HepG2 (cell line): ENCODE data around the gene BAG3. TPM values are rescaled to one million over a fixed set of nuclear protein-coding genes. Genes with fewer than 3 reads are reported as not detected.

Experiments
- DMAP1 ChIP-seq: IDR thresholded peaks from 2 replicates; pipeline ENCODE4 v1.6.1; 2016
- HDAC2 ChIP-seq: sonication (generic); formaldehyde crosslinking; IDR thresholded peaks from 2 replicates; pipeline ENCODE4 v1.4.0; 2020; ENCODE audit warnings: missing genetic modification reagents
- PAF1 ChIP-seq: IDR thresholded peaks from 2 replicates; pipeline ENCODE4 v1.6.1; 2016; ENCODE audit warnings: missing genetic modification reagents, missing compliant biosample characterization
- PHF8 ChIP-seq: sonication (generic); formaldehyde crosslinking; IDR thresholded peaks from 2 replicates; pipeline ENCODE4 v1.5.0; 2020; ENCODE audit warnings: missing genetic modification reagents
- RBFOX2 ChIP-seq: fragments of 200-400 bp; formaldehyde crosslinking; IDR thresholded peaks from 2 replicates; pipeline ENCODE4 v1.6.1; 2017; ENCODE audit warnings: low read depth, mild to moderate bottlenecking, low read length
- SALL1 ChIP-seq: sonication (generic); formaldehyde crosslinking; IDR thresholded peaks from 2 replicates; pipeline ENCODE4 v1.8.0; 2022; ENCODE audit warnings: mild to moderate bottlenecking, missing genetic modification reagents
- TBL1XR1 ChIP-seq: fragments of 150-350 bp; IDR thresholded peaks from 2 replicates; pipeline ENCODE4 v1.6.1; 2014; ENCODE audit warnings: borderline replicate concordance, low read length; ENCODE audit not compliant: partially characterized antibody
- TEAD3 ChIP-seq: optimal IDR thresholded peaks from 2 replicates; pipeline ENCODE3; 2016; ENCODE audit warnings: borderline replicate concordance
- ZEB1 ChIP-seq: IDR thresholded peaks from 2 replicates; pipeline ENCODE4 v1.6.1; 2012; ENCODE audit warnings: mild to moderate bottlenecking, low read depth, inconsistent platforms; ENCODE audit not compliant: insufficient replicate concordance
- ZFP62 ChIP-seq: sonication (generic); formaldehyde crosslinking; IDR thresholded peaks from 2 replicates; pipeline ENCODE4 v1.4.0; 2020; ENCODE audit warnings: missing genetic modification reagents
- ZNF232 ChIP-seq: sonication (generic); formaldehyde crosslinking; IDR thresholded peaks from 2 replicates; pipeline ENCODE4 v1.4.0; 2020; ENCODE audit warnings: missing genetic modification reagents, borderline replicate concordance
- ZNF44 ChIP-seq: sonication (generic); formaldehyde crosslinking; IDR thresholded peaks from 2 replicates; pipeline ENCODE4 v1.5.1; 2020; ENCODE audit warnings: mild to moderate bottlenecking, missing genetic modification reagents
- ZNF446 ChIP-seq: sonication (generic); formaldehyde crosslinking; IDR thresholded peaks from 2 replicates; pipeline ENCODE4 v1.5.0; 2020; ENCODE audit warnings: mild to moderate bottlenecking, missing genetic modification reagents
- ZNF629 ChIP-seq: sonication (generic); formaldehyde crosslinking; conservative IDR thresholded peaks from 2 replicates; pipeline ENCODE4 v1.5.0; 2020; ENCODE audit warnings: missing genetic modification reagents
- polyA plus RNA-seq, 8 experiments: library from polyadenylated mRNA; depleted of rRNA in 3 of 8; stranded (reverse) in 7 of 8; unstranded in 1 of 8; fragments of >200 nt; fragmentation: Illumina TruSeq in 4 of 8; extraction: Trizol in 4 of 8; gene quantifications; 2 replicates each; pipeline versions ENCODE4 v1.2.1 to v1.2.3, GENCODE V29; 2011 to 2016; ENCODE audit warnings: low read depth in 4 of 8, missing spikeins in 1 of 8, mixed read lengths in 1 of 8; ENCODE audit not compliant: insufficient read depth in 1 of 8
- total RNA-seq, 5 experiments: library from RNA; depleted of rRNA; stranded (reverse); fragments of >200 nt; fragmentation: Illumina TruSeq; extraction: Trizol; gene quantifications; 2 replicates each; pipeline ENCODE4 v1.2.3, GENCODE V29; 2016; ENCODE audit warnings: low read depth in 1 of 5
- TF ChIP-seq, protein P1 (sequence below): IDR thresholded peaks from 2 replicates; pipeline ENCODE4 v1.4.0; 2020; ENCODE audit warnings: mild to moderate bottlenecking, missing genetic modification reagents
- TF ChIP-seq, protein P2 (sequence below): sonication (generic); formaldehyde crosslinking; IDR thresholded peaks from 2 replicates; pipeline ENCODE4 v1.5.1; 2020; ENCODE audit warnings: mild to moderate bottlenecking, moderate library complexity, missing genetic modification reagents
- TF ChIP-seq, protein P3 (sequence below): sonication (generic); formaldehyde crosslinking; IDR thresholded peaks from 2 replicates; pipeline ENCODE4 v1.8.1; 2022; ENCODE audit warnings: mild to moderate bottlenecking, missing genetic modification reagents
- TF ChIP-seq, protein P4 (sequence below): sonication (generic); formaldehyde crosslinking; IDR thresholded peaks from 2 replicates; pipeline ENCODE4 v1.4.0; 2020; ENCODE audit warnings: missing genetic modification reagents, mild to moderate bottlenecking, borderline replicate concordance
- TF ChIP-seq, protein P5 (sequence below): IDR thresholded peaks from 2 replicates; pipeline ENCODE4 v1.6.1; 2016; ENCODE audit warnings: control low read depth

Gene BAG3
- total and polyA plus RNA-seq, 2 of the 13 experiments (the other 11 are each of a cell fraction or from before 2014, with no cell fraction given), result 2.9 to 6.7 TPM

DNA sequence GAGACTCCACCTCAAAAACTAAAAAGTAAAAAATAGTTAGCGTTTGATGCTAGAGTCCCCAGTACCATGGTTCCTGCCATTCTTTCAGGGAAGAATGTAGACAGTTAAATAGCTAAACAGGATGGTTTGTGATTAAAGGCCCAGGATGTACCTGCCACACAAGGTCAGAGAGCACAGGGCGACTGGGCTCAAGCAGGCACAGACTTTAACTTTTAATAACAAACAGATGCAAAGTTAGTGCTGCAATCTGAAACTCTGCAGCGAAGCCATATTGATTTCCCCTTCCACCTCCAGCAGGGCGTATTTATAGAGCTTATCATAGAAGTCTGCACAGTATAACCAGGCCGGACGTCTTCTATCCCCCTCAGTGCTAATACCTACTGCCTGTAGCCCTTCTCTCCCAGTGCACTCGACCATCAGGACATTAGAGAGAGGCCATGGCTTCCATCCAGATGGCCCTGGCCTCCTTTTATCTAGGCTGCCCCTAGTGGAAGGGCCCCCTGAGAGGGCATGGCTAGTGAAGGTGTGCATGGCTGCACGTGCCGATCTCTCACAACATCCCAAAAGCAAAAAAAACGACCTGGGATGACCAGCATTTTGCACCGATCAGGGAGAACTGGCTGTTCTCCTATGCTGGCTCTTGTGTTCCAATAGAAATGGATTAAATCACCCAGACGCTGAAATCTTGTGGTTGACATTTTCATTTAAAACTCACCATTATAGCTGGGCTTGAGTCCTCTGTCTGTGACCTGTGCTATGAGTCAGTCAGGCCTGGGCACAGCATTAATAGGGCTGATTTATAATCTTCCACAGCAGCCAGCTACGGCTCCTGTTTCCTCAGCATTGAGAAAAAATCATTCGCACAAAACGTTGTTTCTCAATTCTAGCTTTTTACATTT lies 7.6 kb upstream of the BAG3 start (continued):
- TF ChIP-seq, protein P1, sequence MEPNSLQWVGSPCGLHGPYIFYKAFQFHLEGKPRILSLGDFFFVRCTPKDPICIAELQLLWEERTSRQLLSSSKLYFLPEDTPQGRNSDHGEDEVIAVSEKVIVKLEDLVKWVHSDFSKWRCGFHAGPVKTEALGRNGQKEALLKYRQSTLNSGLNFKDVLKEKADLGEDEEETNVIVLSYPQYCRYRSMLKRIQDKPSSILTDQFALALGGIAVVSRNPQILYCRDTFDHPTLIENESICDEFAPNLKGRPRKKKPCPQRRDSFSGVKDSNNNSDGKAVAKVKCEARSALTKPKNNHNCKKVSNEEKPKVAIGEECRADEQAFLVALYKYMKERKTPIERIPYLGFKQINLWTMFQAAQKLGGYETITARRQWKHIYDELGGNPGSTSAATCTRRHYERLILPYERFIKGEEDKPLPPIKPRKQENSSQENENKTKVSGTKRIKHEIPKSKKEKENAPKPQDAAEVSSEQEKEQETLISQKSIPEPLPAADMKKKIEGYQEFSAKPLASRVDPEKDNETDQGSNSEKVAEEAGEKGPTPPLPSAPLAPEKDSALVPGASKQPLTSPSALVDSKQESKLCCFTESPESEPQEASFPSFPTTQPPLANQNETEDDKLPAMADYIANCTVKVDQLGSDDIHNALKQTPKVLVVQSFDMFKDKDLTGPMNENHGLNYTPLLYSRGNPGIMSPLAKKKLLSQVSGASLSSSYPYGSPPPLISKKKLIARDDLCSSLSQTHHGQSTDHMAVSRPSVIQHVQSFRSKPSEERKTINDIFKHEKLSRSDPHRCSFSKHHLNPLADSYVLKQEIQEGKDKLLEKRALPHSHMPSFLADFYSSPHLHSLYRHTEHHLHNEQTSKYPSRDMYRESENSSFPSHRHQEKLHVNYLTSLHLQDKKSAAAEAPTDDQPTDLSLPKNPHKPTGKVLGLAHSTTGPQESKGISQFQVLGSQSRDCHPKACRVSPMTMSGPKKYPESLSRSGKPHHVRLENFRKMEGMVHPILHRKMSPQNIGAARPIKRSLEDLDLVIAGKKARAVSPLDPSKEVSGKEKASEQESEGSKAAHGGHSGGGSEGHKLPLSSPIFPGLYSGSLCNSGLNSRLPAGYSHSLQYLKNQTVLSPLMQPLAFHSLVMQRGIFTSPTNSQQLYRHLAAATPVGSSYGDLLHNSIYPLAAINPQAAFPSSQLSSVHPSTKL (CRISPR knock-in tag), result 0 out of 2 replicates have a peak, but pooled peaks have one; percentile 9
- TF ChIP-seq SALL1 (CRISPR knock-in tag) (peak; percentile 62), ZNF44 (no peak), TBL1XR1 (no peak), ZFP62 (no peak), RBFOX2 (no peak), HDAC2 (CRISPR knock-in tag) (peak; percentile 58; the same call in 1 of the 2 replicates), ZNF232 (CRISPR knock-in tag) (no peak), PHF8 (peak; percentile 32; the same call in 1 of the 2 replicates), ZEB1 (no peak), ZNF629 (0 out of 2 replicates have a peak, but pooled peaks have one; percentile 11), ZNF446 (CRISPR knock-in tag) (no peak), DMAP1 (peak; percentile 61), PAF1 (CRISPR knock-in tag) (no peak), TEAD3 (CRISPR knock-in tag) (no peak)
- TF ChIP-seq, protein P2, sequence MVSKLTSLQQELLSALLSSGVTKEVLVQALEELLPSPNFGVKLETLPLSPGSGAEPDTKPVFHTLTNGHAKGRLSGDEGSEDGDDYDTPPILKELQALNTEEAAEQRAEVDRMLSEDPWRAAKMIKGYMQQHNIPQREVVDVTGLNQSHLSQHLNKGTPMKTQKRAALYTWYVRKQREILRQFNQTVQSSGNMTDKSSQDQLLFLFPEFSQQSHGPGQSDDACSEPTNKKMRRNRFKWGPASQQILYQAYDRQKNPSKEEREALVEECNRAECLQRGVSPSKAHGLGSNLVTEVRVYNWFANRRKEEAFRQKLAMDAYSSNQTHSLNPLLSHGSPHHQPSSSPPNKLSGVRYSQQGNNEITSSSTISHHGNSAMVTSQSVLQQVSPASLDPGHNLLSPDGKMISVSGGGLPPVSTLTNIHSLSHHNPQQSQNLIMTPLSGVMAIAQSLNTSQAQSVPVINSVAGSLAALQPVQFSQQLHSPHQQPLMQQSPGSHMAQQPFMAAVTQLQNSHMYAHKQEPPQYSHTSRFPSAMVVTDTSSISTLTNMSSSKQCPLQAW (CRISPR knock-in tag), result 0 out of 2 replicates have a peak, but pooled peaks have one; percentile 36
- TF ChIP-seq, protein P3, sequence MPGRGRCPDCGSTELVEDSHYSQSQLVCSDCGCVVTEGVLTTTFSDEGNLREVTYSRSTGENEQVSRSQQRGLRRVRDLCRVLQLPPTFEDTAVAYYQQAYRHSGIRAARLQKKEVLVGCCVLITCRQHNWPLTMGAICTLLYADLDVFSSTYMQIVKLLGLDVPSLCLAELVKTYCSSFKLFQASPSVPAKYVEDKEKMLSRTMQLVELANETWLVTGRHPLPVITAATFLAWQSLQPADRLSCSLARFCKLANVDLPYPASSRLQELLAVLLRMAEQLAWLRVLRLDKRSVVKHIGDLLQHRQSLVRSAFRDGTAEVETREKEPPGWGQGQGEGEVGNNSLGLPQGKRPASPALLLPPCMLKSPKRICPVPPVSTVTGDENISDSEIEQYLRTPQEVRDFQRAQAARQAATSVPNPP (CRISPR knock-in tag), result 0 out of 2 replicates have a peak, but pooled peaks have one; percentile 37
- TF ChIP-seq, protein P4, sequence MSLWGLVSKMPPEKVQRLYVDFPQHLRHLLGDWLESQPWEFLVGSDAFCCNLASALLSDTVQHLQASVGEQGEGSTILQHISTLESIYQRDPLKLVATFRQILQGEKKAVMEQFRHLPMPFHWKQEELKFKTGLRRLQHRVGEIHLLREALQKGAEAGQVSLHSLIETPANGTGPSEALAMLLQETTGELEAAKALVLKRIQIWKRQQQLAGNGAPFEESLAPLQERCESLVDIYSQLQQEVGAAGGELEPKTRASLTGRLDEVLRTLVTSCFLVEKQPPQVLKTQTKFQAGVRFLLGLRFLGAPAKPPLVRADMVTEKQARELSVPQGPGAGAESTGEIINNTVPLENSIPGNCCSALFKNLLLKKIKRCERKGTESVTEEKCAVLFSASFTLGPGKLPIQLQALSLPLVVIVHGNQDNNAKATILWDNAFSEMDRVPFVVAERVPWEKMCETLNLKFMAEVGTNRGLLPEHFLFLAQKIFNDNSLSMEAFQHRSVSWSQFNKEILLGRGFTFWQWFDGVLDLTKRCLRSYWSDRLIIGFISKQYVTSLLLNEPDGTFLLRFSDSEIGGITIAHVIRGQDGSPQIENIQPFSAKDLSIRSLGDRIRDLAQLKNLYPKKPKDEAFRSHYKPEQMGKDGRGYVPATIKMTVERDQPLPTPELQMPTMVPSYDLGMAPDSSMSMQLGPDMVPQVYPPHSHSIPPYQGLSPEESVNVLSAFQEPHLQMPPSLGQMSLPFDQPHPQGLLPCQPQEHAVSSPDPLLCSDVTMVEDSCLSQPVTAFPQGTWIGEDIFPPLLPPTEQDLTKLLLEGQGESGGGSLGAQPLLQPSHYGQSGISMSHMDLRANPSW (CRISPR knock-in tag), result no peak
- TF ChIP-seq, protein P5, sequence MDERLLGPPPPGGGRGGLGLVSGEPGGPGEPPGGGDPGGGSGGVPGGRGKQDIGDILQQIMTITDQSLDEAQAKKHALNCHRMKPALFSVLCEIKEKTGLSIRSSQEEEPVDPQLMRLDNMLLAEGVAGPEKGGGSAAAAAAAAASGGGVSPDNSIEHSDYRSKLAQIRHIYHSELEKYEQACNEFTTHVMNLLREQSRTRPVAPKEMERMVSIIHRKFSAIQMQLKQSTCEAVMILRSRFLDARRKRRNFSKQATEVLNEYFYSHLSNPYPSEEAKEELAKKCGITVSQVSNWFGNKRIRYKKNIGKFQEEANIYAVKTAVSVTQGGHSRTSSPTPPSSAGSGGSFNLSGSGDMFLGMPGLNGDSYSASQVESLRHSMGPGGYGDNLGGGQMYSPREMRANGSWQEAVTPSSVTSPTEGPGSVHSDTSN (CRISPR knock-in tag), result no peak
